Endometrial microvascular endothelial cells (primary cell): Measurements from ENCODE around the gene DOLPP1. TPM values are rescaled to one million over a fixed set of nuclear protein-coding genes. Genes with fewer than 3 reads are reported as not detected.

Source experiments
- in situ Hi-C: cut with HindIII; loops from 2 replicates; pipeline ENCODE4 v1.10.0; 2017; ENCODE audit warnings: low sequenced_read_pairs, low pct_unique_long_range_greater_than_20kb; ENCODE audit errors: inconsistent ontology term
- total RNA-seq: library from RNA; depleted of rRNA; stranded (reverse); fragments of >200 nt; gene quantifications from one replicate; pipeline ENCODE4 v1.2.3, GENCODE V29; 2015; ENCODE audit errors: inconsistent ontology term

DOLPP1 gene
- total RNA-seq, 1 donor from 2014 or later, result 23.8 TPM

GRCh38 chr9:129130271-129130670 is 49.4 kb downstream of the DOLPP1 start:
- in situ Hi-C loops, result loop anchor here (10.0 kb wide), 1 partner anchor 495 kb away; the partner anchor contains the start of genes C9orf50 and NTMT1

- in situ Hi-C loops, result loop anchor here (10.0 kb wide), 1 partner anchor 494 kb away; the partner anchor contains the start of genes C9orf50 and NTMT1
Measured at GRCh38 chr9:129130791-129131190, 49.9 kb downstream of the DOLPP1 start.

GRCh38 chr9:129131300-129132145 is 50.6 kb downstream of the DOLPP1 start:
- in situ Hi-C loops, result loop anchor here (10.0 kb wide), 1 partner anchor 493 kb away; the partner anchor contains the start of genes C9orf50 and NTMT1

- in situ Hi-C loops, result loop anchor here (10.0 kb wide), 1 partner anchor 492 kb away; the partner anchor contains the start of genes C9orf50 and NTMT1
Measured at GRCh38 chr9:129133082-129133481, 52.2 kb downstream of the DOLPP1 start.

- in situ Hi-C loops, result loop anchor here (10.0 kb wide), 1 partner anchor 489 kb away; the partner anchor contains the start of genes C9orf50 and NTMT1
Measured at GRCh38 chr9:129135476-129135875, 54.6 kb downstream of the DOLPP1 start.

GRCh38 chr9:129136446-129137035 is 55.6 kb downstream of the DOLPP1 start:
- in situ Hi-C loops, result loop anchor here (10.0 kb wide), 1 partner anchor 488 kb away; the partner anchor contains the start of genes C9orf50 and NTMT1

- in situ Hi-C loops, result loop anchor here (10.0 kb wide), 1 partner anchor 487 kb away; the partner anchor contains the start of genes C9orf50 and NTMT1
Measured at GRCh38 chr9:129137292-129138143, 56.6 kb downstream of the DOLPP1 start.

- in situ Hi-C loops, result loop anchor here (10.0 kb wide), 1 partner anchor 487 kb away; the partner anchor contains the start of genes C9orf50 and NTMT1
Measured at GRCh38 chr9:129138144-129138462, 57.2 kb downstream of the DOLPP1 start.

- in situ Hi-C loops, result loop anchor here (10.0 kb wide), 1 partner anchor 486 kb away; the partner anchor contains the start of genes C9orf50 and NTMT1
Measured at GRCh38 chr9:129138476-129139232, 57.7 kb downstream of the DOLPP1 start.

GRCh38 chr9:129139233-129139992 is 58.5 kb downstream of the DOLPP1 start:
- in situ Hi-C loops, result loop anchor here (10.0 kb wide), 1 partner anchor 485 kb away; the partner anchor contains the start of genes C9orf50 and NTMT1

- in situ Hi-C loops, result loop anchor here (10.0 kb wide), 1 partner anchor 485 kb away; the partner anchor contains the start of genes C9orf50 and NTMT1
Measured at GRCh38 chr9:129139993-129140396, 59.1 kb downstream of the DOLPP1 start.

Other genes starting within 250 kb of the DOLPP1 start
- gene KYAT1, start 199.2 kb upstream of the DOLPP1 start, total RNA-seq, result 12.3 TPM
- gene LRRC8A, start 199.0 kb upstream of the DOLPP1 start, total RNA-seq, result 91.1 TPM
- gene PHYHD1, start 160.1 kb upstream of the DOLPP1 start, total RNA-seq, result 0.09 TPM
- gene DOLK, start 133.5 kb upstream of the DOLPP1 start, total RNA-seq, result 37.3 TPM
- 49.2 TPM for gene NUP188, start 133.4 kb upstream of the DOLPP1 start, total RNA-seq
- 59.8 TPM for gene SH3GLB2, start 52.8 kb upstream of the DOLPP1 start, total RNA-seq
- gene MIGA2, start 44.5 kb upstream of the DOLPP1 start, total RNA-seq, result 28.1 TPM
- gene CRAT, start 29.7 kb downstream of the DOLPP1 start, total RNA-seq, result 49.0 TPM
- gene PTPA, start 30.3 kb downstream of the DOLPP1 start, total RNA-seq, result 163 TPM
- 18.1 TPM for gene IER5L, start 97.2 kb downstream of the DOLPP1 start, total RNA-seq